ENCODE measurements around the gene FBXW5. TPM values are rescaled to one million over a fixed set of nuclear protein-coding genes. Genes with fewer than 3 reads are reported as not detected.
A peak's percentile ranks its signal among the peaks of the same experiment; 100 is the strongest.

Gene FBXW5
- total RNA-seq, 1 donor from 2014 or later: 421 TPM

DNA sequence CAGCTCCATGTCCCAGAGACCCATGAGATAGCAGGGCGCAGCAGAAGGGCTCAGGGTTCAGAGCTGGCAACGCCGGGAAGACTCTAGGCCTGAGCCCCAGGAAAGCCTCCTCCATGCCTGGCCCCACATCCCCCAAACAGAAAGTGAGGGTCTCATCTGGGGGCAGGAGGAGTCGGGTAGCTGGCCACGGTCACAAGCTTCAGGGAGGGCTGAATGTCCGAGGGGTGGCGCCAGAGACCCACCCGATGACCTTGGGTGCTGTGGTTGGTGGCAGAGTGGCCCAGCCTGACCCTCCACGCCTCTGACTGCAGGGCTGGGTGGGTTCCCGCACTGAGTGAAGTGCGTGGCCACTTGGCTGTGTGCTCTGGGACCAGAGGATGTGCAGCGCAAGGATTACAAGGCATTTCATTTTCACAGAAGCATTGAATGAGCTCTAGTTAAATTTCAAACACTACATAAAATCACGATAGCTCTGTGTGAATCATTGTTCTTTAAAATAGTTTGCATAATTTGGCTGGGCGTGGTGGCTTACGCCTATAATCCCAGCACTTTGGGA lies 3.5 kb upstream of the FBXW5 start:
- peaks cover 5 to 19% of the 10 kb centered on the region in 2 donors for H3K4me1 ChIP-seq
- H3K27ac ChIP-seq: peak overlapping the region in 1 of 2 donors; percentile 12
- H3K9me3 ChIP-seq: no peaks in the 10 kb centered on the region
- TF ChIP-seq, protein P1, sequence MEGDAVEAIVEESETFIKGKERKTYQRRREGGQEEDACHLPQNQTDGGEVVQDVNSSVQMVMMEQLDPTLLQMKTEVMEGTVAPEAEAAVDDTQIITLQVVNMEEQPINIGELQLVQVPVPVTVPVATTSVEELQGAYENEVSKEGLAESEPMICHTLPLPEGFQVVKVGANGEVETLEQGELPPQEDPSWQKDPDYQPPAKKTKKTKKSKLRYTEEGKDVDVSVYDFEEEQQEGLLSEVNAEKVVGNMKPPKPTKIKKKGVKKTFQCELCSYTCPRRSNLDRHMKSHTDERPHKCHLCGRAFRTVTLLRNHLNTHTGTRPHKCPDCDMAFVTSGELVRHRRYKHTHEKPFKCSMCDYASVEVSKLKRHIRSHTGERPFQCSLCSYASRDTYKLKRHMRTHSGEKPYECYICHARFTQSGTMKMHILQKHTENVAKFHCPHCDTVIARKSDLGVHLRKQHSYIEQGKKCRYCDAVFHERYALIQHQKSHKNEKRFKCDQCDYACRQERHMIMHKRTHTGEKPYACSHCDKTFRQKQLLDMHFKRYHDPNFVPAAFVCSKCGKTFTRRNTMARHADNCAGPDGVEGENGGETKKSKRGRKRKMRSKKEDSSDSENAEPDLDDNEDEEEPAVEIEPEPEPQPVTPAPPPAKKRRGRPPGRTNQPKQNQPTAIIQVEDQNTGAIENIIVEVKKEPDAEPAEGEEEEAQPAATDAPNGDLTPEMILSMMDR (IDR thresholded peaks at IDR 0.05): peak in 1 of 3 experiments; percentile 52
- H3K27me3 ChIP-seq: no peaks in the 10 kb centered on the region
- intact Hi-C loops (cut with DNase I): loop anchor here (2.0 kb wide), 1 partner anchor 81 kb away; the partner anchor contains the start of gene ABCA2
- no peak for DNase-seq (ENCODE audit: low spot score in 2 of 2)
- H3K4me3 ChIP-seq: no peak overlapping the region
- H3K36me3 ChIP-seq: peaks cover 0 to 1% of the 10 kb centered on the region in 2 donors

DNA sequence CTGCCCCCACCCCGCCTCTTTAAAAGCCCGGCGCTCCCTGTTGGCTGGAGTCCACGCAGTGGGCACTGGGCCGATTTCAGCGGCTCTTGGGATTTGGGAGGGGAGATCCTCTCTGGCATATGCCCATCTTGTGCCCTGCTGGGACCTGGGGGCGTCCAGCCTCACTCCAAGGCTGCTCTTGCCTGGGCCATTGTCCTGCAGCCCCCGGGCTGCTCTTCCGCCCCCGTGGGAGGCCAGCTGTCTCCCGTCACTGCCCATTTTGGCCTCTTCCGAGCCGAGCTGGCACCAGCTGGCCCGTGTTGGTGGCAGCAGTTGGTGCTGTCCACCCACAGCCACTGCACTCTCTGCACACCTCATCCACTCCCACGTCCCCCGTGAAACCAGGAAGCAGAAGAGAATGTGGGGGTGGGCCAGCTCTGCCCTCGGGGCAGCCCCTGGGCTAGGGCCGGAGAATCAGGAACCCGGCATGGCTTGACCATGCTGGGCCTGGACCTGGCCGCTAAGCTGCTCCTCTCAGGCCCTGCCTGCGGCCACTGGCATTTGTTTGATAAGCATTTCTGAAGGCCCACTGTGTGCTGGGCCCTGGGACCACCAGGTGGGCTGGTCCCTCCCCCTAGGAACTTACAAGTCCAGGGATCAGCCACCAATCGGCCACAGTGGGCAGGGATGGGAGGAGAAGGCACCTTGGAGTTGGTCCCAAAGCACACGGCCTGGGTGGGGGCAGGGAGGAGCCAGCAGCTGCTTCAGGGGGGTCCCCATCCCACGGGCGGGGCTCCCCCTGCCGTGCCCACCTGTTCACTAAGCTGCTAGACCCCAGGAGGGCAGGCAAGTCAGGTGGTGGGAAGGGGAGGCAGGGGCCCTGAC lies 2.7 kb upstream of the FBXW5 start:
- no peak for DNase-seq (ENCODE audit: low spot score in 2 of 2)
- H3K4me3 ChIP-seq: no peak overlapping the region
- H3K4me1 ChIP-seq: peaks cover 6 to 25% of the 10 kb centered on the region in 2 donors
- H3K27ac ChIP-seq: peak overlapping the region in 1 of 2 donors; percentile 12
- no peaks in the 10 kb centered on the region for H3K27me3 ChIP-seq
- intact Hi-C loops (cut with DNase I): no loop called here
- TF ChIP-seq, protein P1 (IDR thresholded peaks at IDR 0.05): no peak
- H3K36me3 ChIP-seq: peaks cover 7 to 9% of the 10 kb centered on the region in 2 donors
- H3K9me3 ChIP-seq: no peaks in the 10 kb centered on the region

DNA sequence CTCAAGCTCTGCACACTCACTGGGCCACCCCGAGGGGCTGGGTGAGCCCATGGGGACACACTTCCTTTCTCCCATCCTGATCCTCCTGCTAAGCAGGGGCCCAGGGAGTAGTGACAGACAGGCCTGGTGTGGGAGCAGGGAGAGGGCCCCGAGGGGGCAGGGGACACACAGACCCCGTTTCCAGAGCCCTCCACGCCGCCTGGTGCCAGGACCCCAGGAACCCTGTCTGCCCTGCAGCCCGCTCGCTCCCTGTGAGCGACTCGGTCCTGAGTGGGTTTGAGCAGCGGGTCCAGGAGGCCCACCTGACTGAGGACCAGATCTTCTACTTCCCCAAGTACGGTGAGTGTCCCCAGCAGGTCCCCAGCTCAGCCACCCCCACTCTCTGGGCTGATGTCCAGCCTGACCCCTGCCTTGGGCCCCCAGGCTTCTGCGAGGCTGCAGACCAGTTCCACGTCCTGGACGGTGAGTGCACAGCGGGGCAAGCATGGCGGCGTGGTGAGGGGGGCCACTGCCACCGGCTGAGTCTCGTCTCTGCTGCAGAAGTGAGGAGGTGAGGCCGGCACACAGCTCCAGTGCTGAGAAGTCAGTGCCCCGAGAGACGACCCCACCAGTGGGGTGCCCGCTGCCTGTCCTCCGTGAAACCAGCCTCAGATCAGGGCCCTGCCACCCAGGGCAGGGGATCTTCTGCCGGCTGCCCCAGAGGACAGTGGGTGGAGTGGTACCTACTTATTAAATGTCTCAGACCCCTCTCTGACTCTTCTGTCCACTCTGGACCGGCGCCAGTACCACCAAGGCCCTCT lies 1.9 kb upstream of the FBXW5 start:
- Histone ChIP-seq H3K36me3 (peaks cover 15 to 17% of the 10 kb centered on the region in 2 donors), H3K27ac (no peak overlapping the region), H3K4me1 (peaks cover 6 to 25% of the 10 kb centered on the region in 2 donors), H3K4me3 (no peak overlapping the region), H3K27me3 (no peaks in the 10 kb centered on the region), H3K9me3 (no peaks in the 10 kb centered on the region)
- DNase-seq (ENCODE audit: low spot score in 2 of 2): no peak
- intact Hi-C loops (cut with DNase I): no loop called here
- TF ChIP-seq, protein P1 (IDR thresholded peaks at IDR 0.05): no peak

DNA sequence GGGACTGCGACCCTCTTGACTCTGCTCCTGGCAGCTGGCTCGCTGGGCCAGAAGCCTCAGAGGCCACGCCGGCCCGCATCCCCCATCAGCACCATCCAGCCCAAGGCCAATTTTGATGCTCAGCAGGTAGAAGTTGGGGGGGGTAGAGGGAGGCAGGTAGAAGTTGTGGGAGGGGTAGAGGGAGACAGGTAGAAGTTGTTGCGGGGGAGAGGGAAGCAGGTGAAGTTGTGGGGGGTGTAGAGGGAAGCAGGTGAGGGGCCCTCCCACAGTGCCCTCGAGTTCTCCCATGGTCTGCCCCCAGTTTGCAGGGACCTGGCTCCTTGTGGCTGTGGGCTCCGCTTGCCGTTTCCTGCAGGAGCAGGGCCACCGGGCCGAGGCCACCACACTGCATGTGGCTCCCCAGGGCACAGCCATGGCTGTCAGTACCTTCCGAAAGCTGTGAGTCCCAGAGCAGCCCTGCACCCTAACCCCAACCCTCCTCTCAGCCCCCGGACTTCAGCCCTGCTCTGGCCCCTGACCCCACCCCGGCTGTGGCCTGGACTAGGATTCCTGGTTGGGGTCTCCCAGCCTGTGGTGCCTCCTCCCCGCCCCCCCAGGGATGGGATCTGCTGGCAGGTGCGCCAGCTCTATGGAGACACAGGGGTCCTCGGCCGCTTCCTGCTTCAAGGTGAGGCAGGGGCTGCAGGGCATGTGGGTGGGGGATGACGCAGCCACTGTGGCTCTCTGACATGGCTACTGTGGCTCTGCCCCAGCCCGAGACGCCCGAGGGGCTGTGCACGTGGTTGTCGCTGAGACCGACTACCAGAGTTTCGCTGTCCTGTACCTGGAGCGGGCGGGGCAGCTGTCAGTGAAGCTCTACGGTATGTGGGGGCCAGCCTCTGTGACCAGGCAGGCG lies 1.0 kb upstream of the FBXW5 start:
- intact Hi-C loops (cut with DNase I): loop anchor here (2.0 kb wide), 1 partner anchor 97 kb away; the partner anchor contains the start of gene PHPT1
- no peak overlapping the region for H3K27ac ChIP-seq
- peaks cover 23 to 26% of the 10 kb centered on the region in 2 donors for H3K36me3 ChIP-seq
- peaks cover 6 to 23% of the 10 kb centered on the region in 2 donors for H3K4me1 ChIP-seq
- DNase-seq (ENCODE audit: low spot score in 2 of 2): no peak
- no peak overlapping the region for H3K4me3 ChIP-seq
- H3K27me3 ChIP-seq: no peaks in the 10 kb centered on the region
- H3K9me3 ChIP-seq: no peaks in the 10 kb centered on the region
- TF ChIP-seq, protein P1 (IDR thresholded peaks at IDR 0.05): no peak

DNA sequence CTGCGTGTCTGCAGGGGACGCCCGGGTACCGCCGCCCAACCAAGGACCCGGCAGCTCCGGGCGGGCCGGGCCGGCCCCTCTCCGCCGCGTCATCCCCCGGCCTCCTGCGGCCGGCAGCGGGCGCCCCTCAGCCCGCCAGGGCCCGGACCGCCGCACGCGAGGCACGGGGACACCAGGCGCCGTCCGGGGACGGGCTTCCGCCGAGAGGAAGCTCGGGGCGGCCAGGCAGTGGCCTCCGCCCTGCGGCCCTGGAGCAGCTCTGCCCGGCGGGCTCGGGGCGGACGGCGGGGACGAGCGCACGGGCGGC lies 373 bp downstream of the FBXW5 start:
- H3K27ac ChIP-seq: peak overlapping the region; percentile 52 to 87
- H3K27me3 ChIP-seq: no peaks in the 10 kb centered on the region
- TF ChIP-seq, protein P1 (IDR thresholded peaks at IDR 0.05): no peak
- H3K36me3 ChIP-seq: peaks cover 38 to 39% of the 10 kb centered on the region in 2 donors
- intact Hi-C loops (cut with DNase I): loop anchor here (1.0 to 5.0 kb wide), 7 partner anchors 41 to 142 kb away; partner anchors contain the start of genes EDF1, MAN1B1, PAXX and PHPT1
- H3K4me1 ChIP-seq: peaks cover 6 to 17% of the 10 kb centered on the region in 2 donors
- no peak for DNase-seq (ENCODE audit: low spot score in 2 of 2)
- no peaks in the 10 kb centered on the region for H3K9me3 ChIP-seq
- peak overlapping the region; percentile 88 to 90 for H3K4me3 ChIP-seq
